Measurements from ENCODE around the gene MRPS15.
"Not testable (repeated sequence)": the region's sequence is repeated elsewhere in the genome, so short reads cannot be mapped to it uniquely, and the experiment has no call there.

MRPS15 gene

DNA sequence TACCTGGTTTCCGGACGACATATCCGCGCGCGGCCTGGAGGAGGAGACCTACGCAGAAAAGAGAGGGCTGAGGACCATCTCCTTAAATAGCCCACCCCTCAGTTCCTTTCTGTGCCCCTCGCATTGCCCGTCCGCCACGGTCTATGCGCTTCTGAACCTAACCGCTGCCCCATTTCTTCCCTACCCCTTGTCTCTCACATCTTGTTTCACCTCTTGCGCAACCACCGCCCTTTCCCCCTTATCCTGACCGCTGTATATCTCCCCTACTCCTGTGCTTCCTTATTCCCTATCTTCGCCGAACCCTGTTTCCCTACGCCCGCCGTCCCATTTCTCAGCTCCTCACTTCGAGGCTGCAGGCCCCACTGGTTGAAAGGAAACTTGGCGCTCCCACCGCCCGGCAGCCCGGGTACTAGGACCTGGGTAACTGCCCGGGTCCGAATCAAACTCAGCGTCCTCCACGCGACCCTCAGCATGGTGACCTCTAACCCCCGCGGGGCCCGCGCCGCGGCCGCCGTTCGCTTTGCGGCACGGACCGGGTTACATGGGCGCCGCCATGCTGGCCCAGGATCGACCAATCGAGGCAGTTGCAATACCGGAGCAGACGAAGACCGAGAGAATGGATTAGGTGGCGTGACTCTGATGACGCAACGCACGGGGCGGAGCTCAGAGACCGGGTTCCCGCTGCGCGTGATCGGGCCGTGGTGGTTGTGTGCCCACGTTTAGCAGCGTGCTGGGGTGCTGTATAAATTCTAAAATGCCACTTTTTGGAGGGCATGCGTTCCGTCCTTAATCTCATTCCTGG, at the start of gene MRPS15:
Gene MRPS15, minus strand, starts transcription at position 582 of the 802 bp plus-strand sequence. Its CDS starts 109 bp downstream, at position 473.
- peak; percentile 96 for DNase-seq (ENCODE audit: low read depth)

DNA sequence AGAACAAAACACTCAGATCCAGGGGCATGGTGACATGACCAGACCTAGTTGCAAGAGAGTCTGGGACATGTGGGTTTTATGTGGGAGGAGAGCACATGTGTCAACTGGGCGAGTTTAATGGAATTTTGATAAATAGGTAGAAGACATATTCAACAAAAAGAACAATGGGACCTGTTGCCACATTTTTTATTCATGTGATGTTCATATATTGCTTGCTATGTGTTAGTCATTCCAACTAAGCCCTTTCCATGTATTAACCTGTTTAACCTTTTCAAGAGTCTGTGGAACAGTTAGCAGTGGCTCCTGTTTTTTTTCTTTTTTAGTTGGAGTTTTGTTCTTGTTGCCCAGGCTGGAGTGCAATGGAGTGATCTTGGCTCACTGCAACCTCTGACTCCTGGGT, 48.7 kb upstream of the MRPS15 start:
- DNase-seq (ENCODE audit: low read depth): no peak

DNA sequence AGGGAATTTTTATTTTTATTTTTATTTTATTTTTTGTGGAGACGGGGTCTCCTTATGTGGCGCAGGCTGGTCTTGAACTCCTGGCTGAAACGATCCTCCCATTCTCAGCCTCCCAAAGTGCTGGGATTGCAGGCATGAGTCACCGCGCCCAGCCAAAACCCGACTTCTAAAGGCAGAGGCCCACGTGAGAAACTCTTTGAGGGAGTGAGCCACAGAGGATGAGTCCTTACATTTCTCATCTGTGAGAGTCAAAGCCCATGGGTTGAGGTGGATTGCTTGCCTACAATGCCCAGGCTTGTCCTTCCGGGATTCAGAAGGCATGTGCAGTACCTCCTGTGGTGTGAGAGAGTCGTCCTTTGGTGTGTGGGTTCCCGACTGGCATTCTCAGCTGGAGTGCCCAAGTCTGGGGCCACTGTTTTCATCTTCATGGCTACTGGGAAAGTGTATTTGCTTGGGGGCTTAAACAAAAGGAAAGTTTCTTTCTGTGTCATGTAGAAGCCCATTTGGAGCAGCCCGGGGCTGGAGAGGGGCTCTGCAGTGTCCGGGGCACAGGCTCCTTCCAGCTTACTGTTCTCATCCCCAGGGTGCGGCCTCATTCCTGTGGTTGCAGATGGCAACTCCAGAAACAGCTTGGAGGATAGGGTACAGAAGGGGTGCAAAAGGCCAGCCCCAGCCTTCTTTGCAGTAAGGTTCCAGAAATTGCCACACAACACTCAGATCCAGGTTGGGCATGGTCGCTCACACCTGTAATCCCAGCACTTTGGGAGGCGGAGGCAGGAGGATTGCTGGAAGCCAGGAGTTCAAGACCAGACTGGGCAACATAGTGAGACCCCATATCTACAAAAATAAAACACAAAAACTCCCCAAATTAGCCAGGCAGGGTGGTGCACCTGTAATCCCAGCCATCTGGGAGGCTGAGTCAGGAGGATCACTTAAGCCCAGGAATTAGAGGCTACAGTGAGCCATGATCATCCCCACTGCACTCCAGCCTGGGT, 47.9 kb upstream of the MRPS15 start:
- no peak for DNase-seq (ENCODE audit: low read depth)

DNA sequence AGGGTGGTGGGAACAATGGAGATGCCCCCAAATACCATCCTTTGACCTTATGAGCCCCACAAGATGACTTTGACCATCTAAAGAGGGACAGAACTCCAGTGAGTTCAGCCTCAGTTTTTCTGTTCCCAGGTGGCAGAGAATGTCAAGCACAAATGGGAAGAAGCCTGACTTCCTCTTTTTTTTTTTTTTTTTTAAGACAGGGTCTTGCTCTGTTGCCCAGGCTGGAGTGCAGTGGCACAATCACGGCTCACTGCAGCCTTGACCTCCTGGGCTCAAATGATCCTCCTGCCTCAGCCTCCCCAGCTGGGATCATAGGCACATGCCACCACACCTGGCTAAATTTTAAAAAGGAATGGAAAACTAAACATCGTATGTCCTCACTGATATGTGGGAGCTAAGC, 47.0 kb upstream of the MRPS15 start:
- not testable (repeated sequence) for DNase-seq (ENCODE audit: low read depth)

DNA sequence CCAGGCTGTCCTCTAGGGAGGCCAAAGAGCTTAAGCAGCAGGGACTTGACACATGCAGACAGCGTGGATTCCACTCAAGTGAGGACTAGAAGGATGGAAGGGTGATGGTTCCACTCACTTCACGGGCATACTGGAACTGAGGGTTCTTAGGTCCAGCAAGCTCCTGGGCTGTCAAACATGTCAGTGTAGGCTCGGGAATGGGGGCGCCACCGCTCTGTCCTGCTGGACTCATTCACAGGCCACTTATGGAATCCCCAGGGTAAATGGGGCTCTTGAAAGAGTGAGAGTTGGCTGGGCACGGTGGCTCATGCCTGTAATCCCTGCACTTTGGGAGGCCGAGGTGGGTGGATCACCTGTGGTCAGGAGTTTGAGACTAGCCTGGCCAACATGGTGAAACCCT, 46.2 kb upstream of the MRPS15 start:
- no peak for DNase-seq (ENCODE audit: low read depth)

DNA sequence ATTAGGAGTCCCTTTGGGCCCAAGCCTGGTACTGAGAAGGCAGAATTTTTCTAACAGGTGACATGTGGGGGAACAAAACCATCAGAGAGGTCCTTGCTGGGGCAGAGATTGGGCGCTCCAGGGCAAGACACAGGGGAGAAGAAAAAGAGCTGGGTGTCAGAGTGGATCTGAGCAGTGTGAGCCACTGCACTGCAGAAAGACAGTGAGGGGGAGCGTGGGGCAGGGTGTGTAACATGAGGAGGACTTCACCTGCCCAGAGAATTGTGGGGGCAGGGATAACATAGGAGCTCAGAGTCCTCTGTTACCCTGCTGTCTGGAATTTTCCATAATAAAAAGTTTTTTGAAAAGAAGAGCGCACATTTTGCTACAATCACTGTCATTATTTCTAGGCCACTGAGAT, 44.1 kb upstream of the MRPS15 start:
- DNase-seq (ENCODE audit: low read depth): no peak

DNA sequence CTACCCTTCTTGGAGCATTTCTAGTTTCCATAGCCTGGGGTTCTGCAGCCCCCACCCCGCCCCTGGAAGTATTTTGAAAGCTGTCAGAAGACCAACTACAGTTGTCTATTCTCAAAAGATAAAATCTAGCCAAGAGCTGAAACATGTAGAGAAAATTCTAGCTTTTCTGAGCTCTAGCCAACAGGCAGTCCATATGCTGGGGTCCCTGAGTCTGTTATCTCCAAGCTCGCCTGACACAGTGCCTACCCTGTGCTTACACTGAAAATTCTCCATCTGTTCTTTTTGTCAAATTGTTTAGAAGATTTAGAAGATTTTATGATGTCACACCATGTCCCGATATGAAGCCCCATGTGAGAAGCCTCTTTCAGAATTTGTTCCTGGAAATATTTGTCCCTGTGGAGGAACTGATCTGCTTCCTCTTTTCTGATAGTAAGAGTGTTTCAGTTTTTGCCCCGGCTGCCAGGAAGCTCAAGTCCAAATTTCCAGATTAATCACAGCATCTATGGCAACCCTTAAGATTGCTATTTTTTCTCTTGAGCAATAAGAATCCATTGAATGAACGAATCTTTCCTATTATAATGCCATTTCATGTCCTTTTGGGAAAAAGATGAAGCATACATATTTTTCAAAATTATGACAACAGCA, 42.2 kb upstream of the MRPS15 start:
- DNase-seq (ENCODE audit: low read depth): no peak

DNA sequence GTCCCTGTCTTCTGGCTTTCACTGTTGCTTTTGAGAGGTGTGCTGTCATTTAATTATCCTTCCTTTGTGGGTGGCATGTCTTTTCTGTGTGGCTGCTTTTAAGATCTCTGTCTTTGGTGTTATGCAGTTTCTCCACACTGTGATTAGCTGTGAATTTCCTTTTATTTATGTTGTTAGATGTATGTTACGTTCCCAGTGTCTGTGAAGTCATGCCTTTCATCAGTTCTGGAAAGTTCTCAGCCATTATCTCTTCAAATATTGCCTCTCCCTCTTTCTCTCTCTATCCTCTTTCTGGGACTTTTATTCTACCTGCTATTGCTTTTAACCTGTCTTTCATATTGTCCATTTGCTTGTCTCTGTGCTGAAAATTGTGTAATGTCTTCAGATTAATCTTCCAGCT, 39.5 kb upstream of the MRPS15 start:
- no peak for DNase-seq (ENCODE audit: low read depth)

DNA sequence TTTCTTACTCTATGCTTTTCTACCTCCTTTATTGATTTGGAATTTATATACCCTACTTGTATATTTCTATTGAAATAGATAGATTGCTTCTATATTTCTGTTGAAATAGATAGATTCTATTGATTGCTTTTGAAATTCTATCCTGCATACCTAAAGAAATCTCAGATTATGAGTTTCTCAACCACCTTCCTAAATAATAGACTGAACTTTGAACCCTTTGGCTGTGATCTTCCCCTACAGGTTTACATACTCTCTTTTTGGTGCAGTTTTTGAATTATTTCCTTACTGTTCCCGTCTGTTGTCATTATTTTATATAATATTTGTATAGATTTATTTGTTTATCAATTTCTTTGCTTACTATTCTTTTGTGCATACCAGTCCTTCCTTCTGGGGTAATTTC, 39.0 kb upstream of the MRPS15 start:
- no peak for DNase-seq (ENCODE audit: low read depth)

DNA sequence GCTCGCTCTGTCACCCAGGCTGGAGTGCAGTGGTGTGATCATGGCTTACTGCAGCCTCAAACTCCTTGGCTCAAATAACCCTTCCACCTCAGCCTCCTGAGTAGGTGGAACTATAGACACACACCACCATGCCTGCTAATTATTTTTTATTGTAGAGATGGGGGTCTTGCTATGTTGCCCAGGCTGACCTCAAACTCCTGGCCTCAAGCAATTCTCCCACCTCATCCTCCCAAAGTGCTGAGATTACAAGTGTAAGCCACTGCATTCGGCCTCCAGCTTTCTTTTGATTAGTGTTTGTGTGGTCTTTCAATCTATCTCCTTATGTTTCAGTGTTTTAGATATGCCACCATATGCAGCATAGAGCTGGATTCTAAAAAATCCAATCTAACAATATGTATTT, 38.4 kb upstream of the MRPS15 start:
- DNase-seq (ENCODE audit: low read depth): no peak

DNA sequence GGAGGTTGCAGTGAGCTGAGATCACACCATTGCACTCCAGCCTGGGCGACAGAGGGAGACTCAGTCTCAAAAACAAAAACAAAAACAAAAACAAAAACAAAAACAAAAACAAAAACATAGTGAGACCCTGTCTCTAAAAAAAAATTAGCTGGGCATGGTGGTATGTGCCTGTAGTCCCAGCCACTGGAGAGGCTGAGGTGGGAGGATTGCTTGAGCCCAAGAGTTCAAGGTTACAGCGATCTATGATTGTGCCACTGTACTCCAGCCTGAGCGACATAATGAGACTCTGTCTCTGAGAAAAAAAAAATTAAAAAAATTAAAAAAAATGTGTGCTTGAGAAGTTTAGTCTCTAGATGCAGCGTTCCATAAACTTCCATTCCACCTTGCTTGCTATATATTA, 37.7 kb upstream of the MRPS15 start:
- not testable (repeated sequence) for DNase-seq (ENCODE audit: low read depth)

DNA sequence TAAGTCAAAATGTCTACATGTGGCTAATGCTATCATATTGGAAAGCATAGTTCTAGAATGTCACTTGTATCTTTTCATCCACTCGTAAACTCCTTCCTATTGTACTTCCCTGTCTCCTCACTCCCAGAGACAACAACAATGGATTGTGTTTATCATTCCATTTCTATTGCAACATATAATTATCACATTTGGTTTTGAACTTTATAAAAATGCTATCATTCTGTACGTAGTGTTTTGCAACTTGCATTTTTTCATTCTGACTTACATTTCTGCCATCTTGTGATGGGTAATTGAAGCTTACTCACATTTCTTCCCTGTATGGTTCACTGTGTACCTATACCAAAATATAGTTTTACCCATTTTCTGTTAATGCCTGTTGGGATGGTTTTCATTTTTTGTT, 33.0 kb upstream of the MRPS15 start:
- no peak for DNase-seq (ENCODE audit: low read depth)

DNA sequence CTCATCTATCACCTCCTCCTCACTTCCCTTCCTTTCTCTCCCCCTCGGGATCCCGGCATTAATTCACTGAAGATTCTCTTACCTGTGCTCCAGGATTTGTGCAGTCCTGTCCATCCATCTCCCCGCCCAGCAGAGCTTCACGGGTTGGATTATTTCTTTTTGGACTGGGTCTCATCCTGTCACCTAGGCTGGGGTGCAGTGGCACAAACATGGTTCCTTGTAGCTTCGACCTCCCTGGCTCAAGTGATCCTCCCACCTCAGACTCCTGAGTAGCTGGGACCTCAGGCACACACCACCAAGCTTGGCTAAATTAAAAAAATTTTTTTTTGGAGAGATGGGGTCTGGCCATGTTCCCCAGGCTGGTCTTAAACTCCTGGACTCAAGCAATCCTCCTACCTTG, 30.8 kb upstream of the MRPS15 start:
- DNase-seq (ENCODE audit: low read depth): no peak

DNA sequence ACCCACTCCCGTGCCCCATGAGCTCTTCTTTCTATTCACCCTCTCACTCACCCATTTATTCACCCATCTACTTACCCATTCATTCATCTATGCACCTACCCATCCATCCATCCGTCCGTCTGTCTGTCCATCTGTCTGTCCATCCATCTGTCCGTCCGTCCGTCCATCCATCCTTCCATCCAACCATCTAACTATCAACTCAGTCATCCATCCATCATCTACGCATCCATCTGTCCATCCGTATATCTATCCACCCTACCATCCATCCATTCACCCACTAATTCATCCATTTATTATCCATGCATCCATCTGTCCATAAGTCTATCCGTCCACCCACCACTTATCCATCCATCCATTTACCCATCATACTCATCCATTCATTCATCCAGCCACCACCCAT, 29.3 kb upstream of the MRPS15 start:
- no peak for DNase-seq (ENCODE audit: low read depth)

DNA sequence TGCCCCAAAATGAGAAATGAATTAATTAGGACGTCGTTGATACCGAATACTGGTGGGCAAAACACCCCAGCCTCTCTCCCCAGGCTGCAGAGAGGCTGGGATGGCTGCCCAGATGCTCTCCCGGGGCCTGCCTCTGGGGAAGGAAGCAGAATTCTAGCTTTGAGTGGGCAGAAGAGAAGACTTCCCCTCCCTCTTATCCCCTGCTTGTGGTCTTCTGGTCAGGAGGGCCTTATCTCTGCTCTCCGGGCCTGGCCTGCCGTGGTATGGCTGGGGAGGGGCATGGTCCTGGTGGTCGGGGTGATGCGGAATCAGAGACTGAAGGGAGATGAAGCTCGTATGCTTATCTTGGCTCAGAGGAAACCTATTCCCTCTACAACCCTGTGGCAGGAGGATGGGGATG, 28.3 kb upstream of the MRPS15 start:
- DNase-seq (ENCODE audit: low read depth): no peak

DNA sequence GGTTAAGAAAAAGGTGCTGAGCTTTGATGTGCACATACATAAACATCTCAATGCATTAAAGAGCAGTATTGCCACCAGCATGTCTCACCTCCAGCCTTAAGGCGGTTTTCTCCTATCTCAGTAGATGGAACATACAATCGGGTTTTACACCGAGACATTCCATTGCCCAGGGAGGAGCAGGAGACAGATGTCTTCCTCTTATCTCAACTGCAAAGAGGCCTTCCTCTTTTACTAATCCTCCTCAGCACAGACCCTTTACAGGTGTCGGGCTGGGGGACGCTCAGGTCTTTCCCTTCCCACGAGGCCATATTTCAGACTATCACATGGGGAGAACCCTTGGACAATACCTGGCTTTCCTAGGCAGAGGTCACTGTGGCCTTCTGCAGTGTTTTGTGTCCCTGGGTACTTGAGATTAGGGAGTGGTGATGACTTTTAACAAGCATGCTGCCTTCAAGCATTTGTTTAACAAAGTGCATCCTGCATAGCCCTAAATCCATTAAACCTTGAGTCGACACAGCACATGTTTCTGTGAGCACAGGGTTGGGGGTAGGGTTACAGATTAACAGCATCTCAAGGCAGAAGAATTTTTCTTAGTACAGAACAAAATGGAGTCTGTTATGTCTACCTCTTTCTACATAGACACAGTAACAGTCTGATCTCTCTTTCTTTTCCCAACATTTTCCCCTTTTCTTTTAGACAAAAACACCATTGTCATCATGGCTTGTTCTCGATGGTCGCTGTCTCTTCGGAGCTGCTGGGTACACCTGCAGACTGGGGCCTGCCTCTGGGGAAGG, 25.3 kb upstream of the MRPS15 start:
- DNase-seq (ENCODE audit: low read depth): not testable (repeated sequence)

DNA sequence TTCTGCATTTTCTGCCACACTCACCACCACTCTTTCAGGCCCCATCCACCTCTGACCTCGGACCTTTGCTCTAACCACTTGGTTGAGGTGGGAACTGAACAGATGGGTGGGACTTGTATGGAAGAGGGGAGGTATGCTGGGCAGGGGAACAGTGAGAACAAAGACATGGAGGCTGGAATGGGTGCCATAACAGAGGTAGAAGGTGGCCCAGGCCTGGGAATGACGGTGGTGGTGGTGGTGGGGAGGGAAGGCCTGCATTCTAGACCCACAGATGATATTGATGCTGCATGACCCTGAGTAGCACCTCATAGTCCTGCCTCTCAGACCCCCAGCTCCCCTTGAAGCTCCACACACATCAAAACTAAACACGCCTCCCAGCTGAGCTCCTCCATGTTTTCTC, 23.7 kb upstream of the MRPS15 start:
- no peak for DNase-seq (ENCODE audit: low read depth)

DNA sequence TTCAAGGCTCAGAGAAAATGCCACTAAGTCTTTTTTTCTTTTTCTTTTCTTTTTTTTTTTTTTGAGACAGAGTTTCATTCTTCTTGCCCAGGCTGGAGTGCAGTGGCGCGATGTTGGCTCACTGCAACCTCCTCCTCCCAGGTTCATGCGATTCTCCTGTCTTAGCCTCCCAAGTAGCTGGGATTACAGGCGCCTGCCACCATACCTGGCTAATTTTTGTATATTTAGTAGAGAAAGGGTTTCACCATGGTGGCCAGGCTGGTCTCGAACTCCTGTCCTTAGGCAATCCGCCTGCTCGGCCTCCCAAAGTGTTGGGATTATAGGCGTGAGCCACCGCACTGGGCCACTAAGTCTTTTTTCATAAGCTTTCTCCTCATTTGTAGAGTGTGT, 23.1 kb upstream of the MRPS15 start:
- not testable (repeated sequence) for DNase-seq (ENCODE audit: low read depth)

DNA sequence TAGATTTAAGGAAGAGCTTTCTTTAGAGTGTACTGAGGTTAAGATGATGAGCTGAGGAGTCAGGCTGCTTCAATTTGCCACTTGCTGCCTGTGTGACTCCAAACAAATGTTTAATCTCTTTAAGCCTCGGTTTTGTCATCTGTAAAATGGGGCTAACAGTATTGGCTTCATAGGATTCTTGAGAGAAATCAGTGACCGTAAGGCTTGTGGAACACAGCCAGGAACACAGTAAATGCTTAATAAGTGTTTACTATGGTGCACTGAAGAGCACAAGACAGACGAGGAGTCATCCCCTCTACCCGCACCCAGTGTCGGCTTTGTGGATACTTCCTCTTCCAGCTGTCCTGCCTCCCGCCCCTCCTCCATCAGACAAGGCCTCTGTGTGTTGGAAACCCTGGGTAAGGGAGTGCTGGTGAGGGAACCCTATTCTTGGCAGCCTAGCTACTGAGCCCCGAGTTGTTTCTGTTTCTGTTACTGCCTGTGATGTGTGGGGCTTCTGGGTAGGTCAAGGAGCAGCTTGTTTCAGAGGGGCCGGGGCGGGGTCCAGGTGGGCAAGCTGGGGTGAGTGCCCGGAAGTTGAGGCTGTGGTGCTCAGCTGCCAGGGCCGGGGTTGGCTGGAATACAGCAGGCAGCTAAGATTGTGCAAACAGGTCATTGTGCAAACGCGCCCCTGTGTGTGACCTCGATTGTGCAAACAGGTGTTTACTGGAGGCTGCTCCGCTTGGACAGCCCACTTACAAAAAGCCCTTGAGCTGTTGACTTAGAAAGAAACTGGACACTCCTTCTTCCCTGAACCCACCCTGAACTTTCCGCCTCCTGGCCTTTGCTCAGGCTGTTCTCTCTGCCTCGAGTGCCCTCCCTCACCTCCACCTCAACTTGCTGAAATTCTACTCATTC, 22.5 kb upstream of the MRPS15 start:
- no peak for DNase-seq (ENCODE audit: low read depth)

DNA sequence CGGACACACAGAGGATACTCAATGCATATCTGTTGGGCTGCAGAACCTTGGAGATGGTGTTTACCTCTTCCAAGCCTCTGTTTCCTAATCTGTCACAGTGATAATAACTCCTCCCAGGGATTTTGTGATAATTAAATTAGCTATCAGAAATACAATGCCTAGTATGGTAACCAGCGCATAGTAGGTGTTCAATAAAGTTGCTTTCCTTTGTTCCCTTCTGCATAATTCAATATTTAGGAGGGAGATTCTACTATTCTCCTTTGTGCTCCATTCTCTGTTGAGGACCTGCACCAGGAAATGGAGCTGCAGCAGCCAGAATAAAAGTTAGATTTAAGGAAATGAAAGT, 21.9 kb upstream of the MRPS15 start:
- no peak for DNase-seq (ENCODE audit: low read depth)

DNA sequence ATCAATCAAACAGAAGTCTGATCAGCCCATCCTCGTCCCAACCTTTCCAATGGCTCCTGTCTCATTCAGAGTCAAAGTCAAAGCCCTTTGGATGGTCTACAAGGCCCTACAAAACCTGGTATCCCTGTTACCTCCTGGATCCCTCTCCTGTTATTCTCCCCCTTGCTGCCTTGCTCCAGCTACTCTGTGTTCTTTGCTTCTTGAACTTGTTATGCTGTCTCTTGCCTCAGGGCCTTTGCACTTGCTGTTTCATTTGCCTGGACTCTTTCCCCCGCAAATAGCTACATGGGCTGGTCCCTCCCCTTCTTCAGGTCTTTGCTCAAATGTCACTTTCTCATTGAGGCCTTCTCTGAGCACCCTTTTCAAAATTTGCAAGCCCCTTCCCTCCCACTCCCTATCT, 19.9 kb upstream of the MRPS15 start:
- DNase-seq (ENCODE audit: low read depth): no peak

Measured in stimulated activated CD4-positive, alpha-beta T cell treated with anti-CD3 and anti-CD28 coated beads, Interleukin-2, amount 100 ng/mL, for 4 hours (primary cell).